Measurements from ENCODE around the gene TTC23. TPM values are rescaled to one million over a fixed set of nuclear protein-coding genes. Genes with fewer than 3 reads are reported as not detected.
A peak's percentile ranks its signal among the peaks of the same experiment; 100 is the strongest.

Gene TTC23
- total RNA-seq, 1 donor from 2014 or later: 19.1 TPM

DNA sequence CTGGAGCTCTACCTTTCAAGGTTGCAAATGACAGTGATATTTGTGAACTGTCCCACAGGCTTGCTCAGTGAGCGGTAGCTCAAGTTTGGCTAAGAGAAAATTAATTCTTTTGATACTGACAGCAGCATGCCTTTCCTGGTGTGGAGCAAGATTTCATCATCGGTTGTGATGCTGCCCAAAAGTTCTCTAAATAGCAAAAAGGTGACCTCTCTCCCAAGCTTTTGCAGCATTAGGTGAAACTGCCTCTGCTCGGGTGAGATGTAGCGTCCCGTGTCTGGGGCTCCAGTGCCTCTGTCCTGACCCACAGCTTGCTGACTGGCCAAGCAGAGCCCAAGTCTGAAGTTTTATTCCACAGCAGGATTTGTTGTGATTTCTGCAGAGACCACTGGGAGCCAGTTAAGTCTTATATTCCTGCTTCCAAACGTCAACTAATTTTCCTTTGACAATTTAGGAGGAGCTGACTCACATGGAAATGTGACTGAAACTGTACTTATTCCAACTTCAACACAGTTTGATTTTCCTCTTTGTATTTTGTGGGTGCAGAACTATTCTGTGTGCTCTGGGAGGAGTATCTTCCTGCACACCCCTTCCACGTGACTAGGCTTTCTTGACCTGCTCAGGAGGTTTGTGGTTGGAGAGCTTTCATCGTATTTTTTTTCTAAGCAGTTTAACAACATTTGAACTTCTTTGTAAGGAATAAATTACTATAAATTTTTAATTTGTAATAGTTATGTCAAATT, 138.6 kb downstream of the TTC23 start:
- H3K4me3 ChIP-seq: no peak overlapping the region
- intact Hi-C loops (cut with DNase I): no loop called here
- peaks cover 14% of the 10 kb centered on the region for H3K27me3 ChIP-seq
- TF ChIP-seq, protein P1, sequence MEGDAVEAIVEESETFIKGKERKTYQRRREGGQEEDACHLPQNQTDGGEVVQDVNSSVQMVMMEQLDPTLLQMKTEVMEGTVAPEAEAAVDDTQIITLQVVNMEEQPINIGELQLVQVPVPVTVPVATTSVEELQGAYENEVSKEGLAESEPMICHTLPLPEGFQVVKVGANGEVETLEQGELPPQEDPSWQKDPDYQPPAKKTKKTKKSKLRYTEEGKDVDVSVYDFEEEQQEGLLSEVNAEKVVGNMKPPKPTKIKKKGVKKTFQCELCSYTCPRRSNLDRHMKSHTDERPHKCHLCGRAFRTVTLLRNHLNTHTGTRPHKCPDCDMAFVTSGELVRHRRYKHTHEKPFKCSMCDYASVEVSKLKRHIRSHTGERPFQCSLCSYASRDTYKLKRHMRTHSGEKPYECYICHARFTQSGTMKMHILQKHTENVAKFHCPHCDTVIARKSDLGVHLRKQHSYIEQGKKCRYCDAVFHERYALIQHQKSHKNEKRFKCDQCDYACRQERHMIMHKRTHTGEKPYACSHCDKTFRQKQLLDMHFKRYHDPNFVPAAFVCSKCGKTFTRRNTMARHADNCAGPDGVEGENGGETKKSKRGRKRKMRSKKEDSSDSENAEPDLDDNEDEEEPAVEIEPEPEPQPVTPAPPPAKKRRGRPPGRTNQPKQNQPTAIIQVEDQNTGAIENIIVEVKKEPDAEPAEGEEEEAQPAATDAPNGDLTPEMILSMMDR (IDR thresholded peaks at IDR 0.05): no peak
- H3K36me3 ChIP-seq: no peaks in the 10 kb centered on the region
- H3K9me3 ChIP-seq: no peaks in the 10 kb centered on the region
- ATAC-seq (no peak), DNase-seq (no peak)
- no peak overlapping the region for H3K27ac ChIP-seq
- peaks cover 11% of the 10 kb centered on the region for H3K4me1 ChIP-seq

DNA sequence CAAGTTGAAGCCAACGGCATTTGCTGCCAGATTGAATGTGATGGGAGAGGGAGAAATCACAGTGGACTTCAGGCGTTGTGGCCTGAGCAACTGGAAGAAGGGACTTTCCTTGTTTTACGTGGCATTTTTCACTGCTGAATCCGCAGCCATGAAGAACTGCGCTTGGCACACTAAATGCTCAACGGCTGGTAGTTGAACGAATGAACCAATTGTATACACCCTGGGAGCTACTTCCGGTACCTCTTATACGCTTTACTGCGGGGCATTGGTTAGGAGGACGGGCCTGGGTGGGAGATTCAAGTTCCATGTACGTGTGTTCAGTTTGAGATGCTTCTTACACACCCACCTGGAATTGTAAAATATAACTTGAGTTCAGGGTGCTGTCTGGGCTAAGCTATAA, 139.3 kb downstream of the TTC23 start:
- no peak overlapping the region for H3K4me3 ChIP-seq
- intact Hi-C loops (cut with DNase I): no loop called here
- ATAC-seq (no peak), DNase-seq (no peak)
- no peak overlapping the region for H3K27ac ChIP-seq
- TF ChIP-seq, protein P1 (IDR thresholded peaks at IDR 0.05): no peak
- no peaks in the 10 kb centered on the region for H3K36me3 ChIP-seq
- peaks cover 14% of the 10 kb centered on the region for H3K27me3 ChIP-seq
- no peaks in the 10 kb centered on the region for H3K9me3 ChIP-seq
- peaks cover 14% of the 10 kb centered on the region for H3K4me1 ChIP-seq

DNA sequence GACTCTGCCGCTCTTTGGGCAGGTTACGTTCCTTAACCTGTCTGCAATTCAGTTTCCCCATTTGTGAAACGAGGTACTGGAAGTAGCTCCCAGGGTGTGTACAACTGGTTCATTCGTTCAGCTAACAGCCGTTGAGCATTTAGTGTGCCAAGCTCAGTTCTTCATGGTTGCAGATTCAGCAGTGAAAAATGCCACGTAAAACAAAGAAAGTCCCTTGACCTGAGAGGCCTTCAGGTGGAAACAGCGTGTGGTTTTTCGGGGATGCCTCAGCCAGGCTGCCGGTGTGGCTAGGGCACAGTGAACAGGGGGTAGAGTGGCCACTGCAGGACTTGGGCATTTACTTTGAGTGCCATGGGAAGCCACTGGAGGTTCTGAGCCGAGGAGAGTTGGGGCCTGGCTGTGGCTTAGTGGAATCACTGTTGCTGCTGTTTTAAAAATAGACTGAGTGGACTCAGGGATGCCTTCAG, 139.8 kb downstream of the TTC23 start:
- Histone ChIP-seq H3K4me3 (no peak overlapping the region), H3K9me3 (no peaks in the 10 kb centered on the region), H3K36me3 (no peaks in the 10 kb centered on the region), H3K4me1 (peaks cover 17% of the 10 kb centered on the region), H3K27me3 (peaks cover 14% of the 10 kb centered on the region), H3K27ac (no peak overlapping the region)
- DNase-seq (peak; percentile 48), ATAC-seq (no peak)
- intact Hi-C loops (cut with DNase I): no loop called here
- TF ChIP-seq, protein P1 (IDR thresholded peaks at IDR 0.05): no peak

DNA sequence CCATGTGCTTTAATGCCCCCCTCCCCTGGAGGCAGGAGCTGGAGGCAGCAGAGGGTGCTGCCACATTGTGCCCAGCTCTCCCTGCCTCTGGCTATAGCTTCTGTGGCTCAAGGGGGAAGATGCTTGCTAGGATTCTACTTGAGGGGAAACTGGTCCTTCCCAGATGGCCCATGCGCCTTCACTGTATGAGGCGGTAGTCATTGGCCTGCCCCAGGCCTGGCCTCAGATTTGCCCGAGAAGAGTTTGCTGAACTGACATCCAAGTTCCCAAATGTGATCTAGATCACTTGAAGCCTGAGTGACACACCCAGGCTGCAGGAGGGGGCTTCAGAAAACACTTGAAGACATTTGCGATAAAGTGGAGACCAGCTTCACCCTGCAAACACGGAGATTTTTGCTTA, 140.4 kb downstream of the TTC23 start:
- intact Hi-C loops (cut with DNase I): no loop called here
- TF ChIP-seq, protein P1 (IDR thresholded peaks at IDR 0.05): no peak
- DNase-seq: peak; percentile 43
- peaks cover 14% of the 10 kb centered on the region for H3K27me3 ChIP-seq
- no peaks in the 10 kb centered on the region for H3K9me3 ChIP-seq
- H3K27ac ChIP-seq: no peak overlapping the region
- H3K4me1 ChIP-seq: peaks cover 17% of the 10 kb centered on the region
- no peak overlapping the region for H3K4me3 ChIP-seq
- ATAC-seq: no peak
- no peaks in the 10 kb centered on the region for H3K36me3 ChIP-seq

DNA sequence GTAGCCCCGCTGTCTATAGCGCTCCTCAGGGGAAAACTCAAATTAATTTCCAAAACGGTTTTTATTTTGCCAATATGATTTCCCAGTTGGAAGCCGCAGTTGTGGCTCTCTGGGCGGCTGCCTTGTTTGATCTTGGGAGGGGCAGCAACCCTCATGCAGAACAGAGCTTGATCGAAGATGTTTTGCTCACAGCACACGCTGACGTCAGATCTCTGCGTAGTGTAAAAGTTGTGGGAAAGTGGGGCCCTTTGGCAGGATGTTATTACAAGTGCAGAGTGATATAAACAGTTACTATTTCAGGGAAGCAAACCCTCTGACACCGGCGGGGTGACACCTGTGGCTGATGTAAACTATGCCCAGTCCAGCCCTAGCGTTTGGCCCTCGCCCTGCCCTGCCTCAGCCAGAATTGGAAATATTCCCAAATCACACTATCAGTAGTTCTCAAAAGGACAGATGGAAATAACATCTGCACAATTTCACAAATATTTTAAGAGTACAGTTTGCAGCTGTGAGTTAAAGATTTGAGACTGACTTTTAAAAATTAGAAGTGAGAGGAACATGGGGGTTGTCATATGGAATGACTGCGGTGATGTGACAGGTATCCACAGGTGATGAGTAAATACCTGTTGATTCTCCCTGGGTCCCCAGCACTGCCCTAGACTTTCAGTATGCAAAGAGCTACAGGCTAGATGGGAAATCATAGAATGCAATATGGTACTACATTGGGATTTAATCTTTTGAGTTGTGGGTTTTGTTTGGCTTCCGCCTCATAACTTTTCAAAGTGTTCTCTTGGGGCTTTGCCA, 142.8 kb downstream of the TTC23 start:
- no peak for DNase-seq
- peaks cover 29% of the 10 kb centered on the region for H3K27me3 ChIP-seq
- H3K4me1 ChIP-seq: peaks cover 17% of the 10 kb centered on the region
- H3K27ac ChIP-seq: peak overlapping the region; percentile 30
- TF ChIP-seq, protein P1 (IDR thresholded peaks at IDR 0.05): no peak
- no peaks in the 10 kb centered on the region for H3K36me3 ChIP-seq
- intact Hi-C loops (cut with DNase I): no loop called here
- H3K4me3 ChIP-seq: peak overlapping the region; percentile 50
- no peaks in the 10 kb centered on the region for H3K9me3 ChIP-seq
- ATAC-seq: no peak

Measured in upper lobe of right lung (tissue), 1 donor.